ENCODE results near the gene STAC2. TPM values are rescaled to one million over a fixed set of nuclear protein-coding genes. Genes with fewer than 3 reads are reported as not detected.
"Not testable (repeated sequence)": the region's sequence is repeated elsewhere in the genome, so short reads cannot be mapped to it uniquely, and the experiment has no call there.

Gene STAC2
- total RNA-seq, 4 donors from 2014 or later = 0.27 to 0.66 TPM; not detected in 2

GRCh38 chr17:39169518-39169917 is 56.2 kb downstream of the STAC2 start:
- Histone ChIP-seq H3K27me3 (no peaks in the 10 kb centered on the region), H3K27ac (no peak overlapping the region), H3K4me1 (peaks cover 0 to 10% (median 5%) of the 10 kb centered on the region in 4 donors), H3K4me3 (no peak overlapping the region), H3K36me3 (no peaks in the 10 kb centered on the region), H3K9me3 (peaks cover 0 to 3% (median 0%) of the 10 kb centered on the region in 4 donors)
- no peak for DNase-seq
- TF ChIP-seq CTCF (IDR thresholded peaks at IDR 0.05) (no peak), POLR2A (IDR thresholded peaks at IDR 0.05) (no peak)

GRCh38 chr17:39169101-39169500 is 56.6 kb downstream of the STAC2 start:
- H3K27me3 ChIP-seq = no peaks in the 10 kb centered on the region
- H3K27ac ChIP-seq = no peak overlapping the region
- no peaks in the 10 kb centered on the region for H3K36me3 ChIP-seq
- DNase-seq = no peak
- peaks cover 0 to 3% (median 0%) of the 10 kb centered on the region in 4 donors for H3K9me3 ChIP-seq
- peaks cover 0 to 10% (median 5%) of the 10 kb centered on the region in 4 donors for H3K4me1 ChIP-seq
- no peak overlapping the region for H3K4me3 ChIP-seq
- no peak for TF ChIP-seq POLR2A (IDR thresholded peaks at IDR 0.05)
- no peak for TF ChIP-seq CTCF (IDR thresholded peaks at IDR 0.05)

GRCh38 chr17:39168503-39168902 is 57.2 kb downstream of the STAC2 start:
- H3K4me3 ChIP-seq, H3K36me3 ChIP-seq, H3K9me3 ChIP-seq, H3K27me3 ChIP-seq, H3K27ac ChIP-seq, DNase-seq: not testable (repeated sequence)
- H3K4me1 ChIP-seq = peaks cover 0 to 10% (median 5%) of the 10 kb centered on the region in 4 donors

- Histone ChIP-seq H3K4me3 (no peak overlapping the region), H3K27me3 (no peaks in the 10 kb centered on the region), H3K36me3 (no peaks in the 10 kb centered on the region), H3K9me3 (peaks cover 0 to 3% (median 0%) of the 10 kb centered on the region in 4 donors), H3K4me1 (peaks cover 0 to 10% (median 5%) of the 10 kb centered on the region in 4 donors), H3K27ac (no peak overlapping the region)
- TF ChIP-seq CTCF (IDR thresholded peaks at IDR 0.05) = no peak
- DNase-seq = peak in 1 of 3 donors; percentile 25
Observed at GRCh38 chr17:39167476-39167875, 58.3 kb downstream of the STAC2 start.

- Histone ChIP-seq H3K36me3 (no peaks in the 10 kb centered on the region), H3K4me1 (peaks cover 0 to 10% (median 5%) of the 10 kb centered on the region in 4 donors), H3K27ac (no peak overlapping the region), H3K9me3 (peaks cover 0 to 3% (median 0%) of the 10 kb centered on the region in 4 donors), H3K27me3 (no peaks in the 10 kb centered on the region), H3K4me3 (no peak overlapping the region)
- no peak for TF ChIP-seq CTCF (IDR thresholded peaks at IDR 0.05)
- no peak for TF ChIP-seq POLR2A (IDR thresholded peaks at IDR 0.05)
- DNase-seq = no peak
Observed at GRCh38 chr17:39166437-39167335, 59.1 kb downstream of the STAC2 start.

GRCh38 chr17:39165841-39166349 is 59.9 kb downstream of the STAC2 start, which contains the start of gene ARL5C:
Gene ARL5C (minus strand): TSS chr17:39166161. CDS start chr17:39165760, 401 bp downstream.
- Histone ChIP-seq H3K4me3 (peak within 1 kb of the TSS; percentile 29 to 53 (median 52)), H3K9me3 (peaks cover 0 to 3% (median 0%) of the 10 kb centered on the region in 4 donors), H3K4me1 (peaks cover 0 to 10% (median 5%) of the 10 kb centered on the region in 4 donors), H3K27me3 (no peaks in the 10 kb centered on the region), H3K27ac (peak within 1 kb of the TSS in 2 of 4 donors; percentile 12 to 42), H3K36me3 (no peaks in the 10 kb centered on the region)
- TF ChIP-seq CTCF (IDR thresholded peaks at IDR 0.05) (no peak), POLR2A (IDR thresholded peaks at IDR 0.05) (no peak)
- DNase-seq = no peak

Data from Peyer's patch (tissue), 4 donors.